Epidermal melanocyte (primary cell): ENCODE measurements around the gene ATAD3B.
"Not testable (repeated sequence)": the region's sequence is repeated elsewhere in the genome, so short reads cannot be mapped to it uniquely, and the experiment has no call there.

ENCODE experiments used
- DNase-seq: peaks from one replicate; pipeline ENCODE4 v3.0.0; 2011; ENCODE audit warnings: low spot score; ENCODE audit not compliant: insufficient read length

The ATAD3B gene

GRCh38 chr1:1510912-1511532, 39.5 kb downstream of the ATAD3B start:
- no peak for DNase-seq

- peak; percentile 100 for DNase-seq
Measured at GRCh38 chr1:1511533-1512285, 40.1 kb downstream of the ATAD3B start, which contains the start of gene ATAD3A. ATAD3A (plus strand) TSS chr1:1512162; CDS start chr1:1512269, 107 bp downstream.

- DNase-seq: not testable (repeated sequence)
Measured at GRCh38 chr1:1512425-1512824, 40.9 kb downstream of the ATAD3B start.

- DNase-seq: not testable (repeated sequence)
Measured at GRCh38 chr1:1513675-1514074, 42.1 kb downstream of the ATAD3B start.

- not testable (repeated sequence) for DNase-seq
Measured at GRCh38 chr1:1514376-1514775, 42.8 kb downstream of the ATAD3B start.

- DNase-seq: not testable (repeated sequence)
Measured at GRCh38 chr1:1516923-1517322, 45.4 kb downstream of the ATAD3B start.

GRCh38 chr1:1517973-1518620, 46.5 kb downstream of the ATAD3B start:
- peak; percentile 15 for DNase-seq

GRCh38 chr1:1518621-1519007, 47.0 kb downstream of the ATAD3B start:
- DNase-seq: not testable (repeated sequence)

- not testable (repeated sequence) for DNase-seq
Measured at GRCh38 chr1:1519805-1520505, 48.4 kb downstream of the ATAD3B start.

- DNase-seq: no peak
Measured at GRCh38 chr1:1521331-1521730, 49.8 kb downstream of the ATAD3B start.

- not testable (repeated sequence) for DNase-seq
Measured at GRCh38 chr1:1522536-1522935, 51.0 kb downstream of the ATAD3B start.

GRCh38 chr1:1523226-1523625, 51.7 kb downstream of the ATAD3B start:
- not testable (repeated sequence) for DNase-seq

- not testable (repeated sequence) for DNase-seq
Measured at GRCh38 chr1:1523651-1524050, 52.1 kb downstream of the ATAD3B start.

- DNase-seq: not testable (repeated sequence)
Measured at GRCh38 chr1:1524750-1525383, 53.3 kb downstream of the ATAD3B start.

- DNase-seq: not testable (repeated sequence)
Measured at GRCh38 chr1:1526476-1526875, 54.9 kb downstream of the ATAD3B start.

- DNase-seq: no peak
Measured at GRCh38 chr1:1527092-1527816, 55.7 kb downstream of the ATAD3B start.

- no peak for DNase-seq
Measured at GRCh38 chr1:1528301-1529267, 57.0 kb downstream of the ATAD3B start.

GRCh38 chr1:1529321-1529720, 57.8 kb downstream of the ATAD3B start:
- no peak for DNase-seq

GRCh38 chr1:1529936-1530335, 58.4 kb downstream of the ATAD3B start:
- DNase-seq: no peak
